DMS114 treated with DMSO at 0.1 percent for 48 hours (cell line): ENCODE results near the gene IKBKG.
"Not testable (repeated sequence)": the region's sequence is repeated elsewhere in the genome, so short reads cannot be mapped to it uniquely, and the experiment has no call there.

ENCODE experiments used
- DNase-seq: peaks from one replicate; lab custom pipeline; 2025; ENCODE audit not compliant: unreplicated experiment; lab: John Stamatoyannopoulos, UW

IKBKG gene, protein sequence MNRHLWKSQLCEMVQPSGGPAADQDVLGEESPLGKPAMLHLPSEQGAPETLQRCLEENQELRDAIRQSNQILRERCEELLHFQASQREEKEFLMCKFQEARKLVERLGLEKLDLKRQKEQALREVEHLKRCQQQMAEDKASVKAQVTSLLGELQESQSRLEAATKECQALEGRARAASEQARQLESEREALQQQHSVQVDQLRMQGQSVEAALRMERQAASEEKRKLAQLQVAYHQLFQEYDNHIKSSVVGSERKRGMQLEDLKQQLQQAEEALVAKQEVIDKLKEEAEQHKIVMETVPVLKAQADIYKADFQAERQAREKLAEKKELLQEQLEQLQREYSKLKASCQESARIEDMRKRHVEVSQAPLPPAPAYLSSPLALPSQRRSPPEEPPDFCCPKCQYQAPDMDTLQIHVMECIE

DNA sequence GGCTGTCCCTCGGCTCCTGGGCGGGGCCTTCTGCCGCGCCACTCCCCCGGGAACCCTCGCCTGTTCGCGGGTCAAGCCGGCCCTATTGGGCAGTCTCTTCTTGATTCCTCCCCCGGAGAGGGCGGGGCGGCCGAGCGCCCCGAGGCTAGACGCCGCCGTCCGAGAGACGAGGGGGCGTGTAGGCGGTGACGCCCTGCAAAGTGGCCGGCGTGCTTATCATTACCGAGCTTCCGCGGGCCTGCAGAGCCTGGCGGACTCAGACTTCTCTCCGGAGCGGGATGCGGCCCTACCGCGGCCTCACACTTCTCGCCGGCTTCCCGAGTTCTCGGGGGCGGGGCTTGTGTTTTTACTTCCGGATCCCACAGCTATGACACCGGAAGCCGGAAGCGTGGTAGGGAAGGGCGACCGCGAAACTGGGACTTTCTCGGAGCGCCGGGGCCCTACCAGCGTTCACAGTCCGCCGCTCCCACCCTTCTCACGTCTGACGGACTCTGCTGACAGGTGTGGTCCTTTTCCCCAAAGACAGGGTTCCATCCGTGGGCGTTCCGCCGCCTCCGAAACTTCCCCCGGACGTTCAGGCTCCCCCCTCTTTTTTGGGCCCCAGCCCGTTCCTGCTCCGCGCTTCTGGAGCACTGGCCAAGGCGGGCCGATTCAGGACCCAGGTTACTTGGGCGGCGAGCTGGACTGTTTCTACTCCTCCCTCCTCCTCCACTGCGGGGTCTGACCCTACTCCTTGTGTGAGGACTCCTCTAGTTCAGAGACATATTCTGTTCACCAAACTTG is at the start of gene IKBKG:
Gene IKBKG, plus strand, starts transcription at position 376 of the 783 bp plus-strand sequence. CDS start 4,383 bp downstream, outside the sequence.
- DNase-seq, result peak; percentile 59

DNA sequence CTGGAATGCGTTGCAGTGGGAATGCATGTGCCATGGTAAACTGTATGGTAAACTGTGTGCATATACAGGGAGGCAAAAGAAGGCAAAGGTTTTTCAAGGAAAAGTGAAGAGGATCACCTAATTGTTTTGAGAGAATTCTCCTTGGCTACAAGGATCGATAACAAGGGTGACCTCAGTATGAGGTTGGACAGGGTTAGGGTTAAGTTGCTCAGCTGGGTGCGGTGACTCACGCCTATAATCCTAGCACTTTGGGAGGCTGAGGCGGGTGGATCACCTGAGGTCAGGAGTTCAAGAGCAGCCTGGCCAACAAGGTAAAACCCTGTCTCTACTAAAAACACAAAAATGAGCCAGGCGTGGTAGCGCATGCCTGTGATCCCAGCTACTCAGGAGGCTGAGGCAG is 46.0 kb upstream of the IKBKG start:
- not testable (repeated sequence) for DNase-seq

DNA sequence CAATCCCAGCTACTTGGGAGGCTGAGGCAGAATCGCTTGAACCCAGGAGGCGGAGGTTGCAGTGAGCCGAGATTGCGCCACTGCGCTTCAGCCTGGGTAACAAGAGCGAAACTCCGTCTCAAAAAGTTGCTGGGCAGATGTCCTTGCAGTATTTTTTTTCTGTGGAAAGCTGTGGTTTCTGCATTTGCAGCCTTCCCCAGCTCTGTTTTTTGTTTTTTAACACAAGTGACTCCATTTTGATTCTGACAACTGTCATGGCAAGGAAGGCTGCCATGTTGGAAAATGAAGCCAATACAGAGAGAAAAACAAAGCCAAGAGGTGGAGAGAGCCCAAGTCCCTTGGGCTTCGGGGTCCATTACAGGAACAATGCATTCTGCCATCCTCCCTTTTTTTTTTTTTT is 45.3 kb upstream of the IKBKG start:
- no peak for DNase-seq

DNA sequence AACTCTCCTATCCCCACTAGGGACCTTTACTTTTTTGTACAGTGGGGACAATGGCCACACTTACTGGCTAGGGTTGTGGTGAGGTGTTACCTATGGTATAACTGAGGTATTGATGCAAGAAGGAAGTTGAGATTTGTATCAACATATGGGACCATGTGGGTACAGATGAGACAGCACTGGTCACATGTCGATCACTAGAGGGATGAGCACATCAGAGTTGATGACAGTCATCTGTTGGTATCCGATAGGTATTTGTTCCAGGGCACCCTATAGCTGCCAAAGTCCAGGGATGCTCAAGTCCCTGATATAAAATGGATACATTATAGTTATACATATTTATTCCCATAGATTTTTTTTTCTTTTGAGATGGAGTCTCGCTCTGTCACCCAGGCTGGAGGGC is 44.4 kb upstream of the IKBKG start:
- DNase-seq, result no peak

DNA sequence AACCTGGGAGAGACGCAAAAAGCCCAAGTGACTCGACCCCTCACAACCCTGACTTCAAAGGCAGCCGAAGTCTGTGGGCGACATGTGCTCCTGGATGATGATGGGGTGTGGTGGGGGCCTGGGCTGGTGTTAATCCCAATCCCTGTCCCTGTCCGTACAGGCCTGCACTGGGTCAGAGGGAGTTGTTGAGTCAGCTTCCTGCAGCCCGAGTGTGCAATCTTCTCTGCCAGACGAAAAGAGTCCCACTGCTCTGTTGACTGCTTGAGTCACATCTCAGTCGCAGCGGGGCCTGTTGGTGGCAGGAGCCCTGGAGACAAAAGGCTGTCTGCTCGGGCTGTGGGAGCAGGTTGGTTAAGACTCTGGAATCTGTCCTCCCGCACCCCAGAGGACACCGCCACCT is 41.7 kb upstream of the IKBKG start:
- no peak for DNase-seq

DNA sequence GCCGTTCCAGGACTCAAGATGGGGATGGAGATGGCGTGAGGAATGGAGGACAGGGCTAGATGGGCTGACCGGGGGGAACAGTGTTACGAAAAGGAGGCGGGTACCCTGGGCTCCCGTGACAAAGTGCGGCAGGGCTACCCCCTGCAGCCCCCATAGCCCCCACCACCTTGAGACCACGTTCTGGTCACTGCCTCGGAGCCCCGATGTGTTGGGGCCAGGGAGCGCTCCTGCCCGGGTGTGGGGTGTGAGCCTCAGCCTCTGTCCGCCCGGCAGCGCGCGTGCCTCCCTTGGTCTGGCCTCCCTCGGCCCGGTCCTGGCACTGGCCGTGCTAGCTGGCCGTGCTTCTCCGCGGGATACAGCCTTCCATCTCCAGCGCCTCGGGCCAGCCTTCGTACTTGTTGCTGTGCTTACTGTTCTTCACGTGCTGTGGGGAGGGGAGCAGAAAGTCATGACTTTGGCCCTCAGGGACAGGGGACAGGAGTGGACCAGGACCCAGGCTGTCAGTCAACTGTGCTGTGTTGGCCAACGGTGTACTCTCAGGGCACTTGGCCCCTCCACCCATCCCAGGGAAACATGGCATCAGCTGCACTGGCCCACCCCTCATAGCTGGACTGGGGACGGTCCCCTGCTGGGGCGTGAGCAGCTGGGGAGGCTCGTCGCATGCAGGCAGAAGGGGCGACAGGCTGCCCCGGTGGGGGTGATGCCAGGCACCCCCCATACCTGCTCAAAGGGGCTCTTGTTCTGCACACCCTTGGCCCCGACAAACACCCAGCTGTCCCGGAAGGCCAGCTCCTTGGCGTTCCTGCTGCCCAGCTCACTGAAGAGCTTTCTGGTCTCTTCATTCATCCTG is 40.7 kb upstream of the IKBKG start:
- no peak for DNase-seq

DNA sequence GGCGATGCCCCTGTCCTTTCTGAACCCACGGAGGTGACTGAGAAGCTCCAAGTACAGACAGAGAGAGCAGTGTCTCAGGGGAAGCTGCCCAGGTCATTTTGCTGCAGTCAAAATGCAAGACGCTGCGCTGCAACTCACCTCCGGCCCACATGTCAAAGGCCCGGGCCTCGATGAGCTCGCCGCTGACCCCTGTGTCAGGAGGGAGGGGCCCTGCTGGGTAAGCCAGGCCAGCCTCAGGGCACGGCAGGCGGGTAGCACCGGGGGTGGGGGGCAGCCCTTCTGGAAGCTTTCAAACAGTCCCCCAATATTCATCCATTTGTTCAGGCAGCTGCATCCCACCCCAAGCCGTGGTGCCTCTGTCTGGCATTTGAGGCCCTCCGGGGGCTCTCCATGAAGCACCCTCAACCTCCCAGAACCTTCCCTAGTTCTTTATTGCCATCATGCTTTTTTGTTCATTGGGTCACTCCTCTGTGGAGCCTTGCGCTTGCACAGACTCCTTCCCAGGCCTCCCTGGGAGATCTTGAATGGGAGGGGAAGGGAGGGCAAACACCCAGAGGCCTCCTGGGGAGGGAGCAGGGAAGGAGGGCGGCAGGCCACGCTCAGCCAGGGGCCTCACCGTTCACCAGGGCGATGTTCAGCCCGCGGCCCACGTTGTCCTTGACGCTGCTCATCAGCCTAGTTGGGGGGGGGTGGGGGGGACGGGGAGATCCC is 39.6 kb upstream of the IKBKG start:
- no peak for DNase-seq

DNA sequence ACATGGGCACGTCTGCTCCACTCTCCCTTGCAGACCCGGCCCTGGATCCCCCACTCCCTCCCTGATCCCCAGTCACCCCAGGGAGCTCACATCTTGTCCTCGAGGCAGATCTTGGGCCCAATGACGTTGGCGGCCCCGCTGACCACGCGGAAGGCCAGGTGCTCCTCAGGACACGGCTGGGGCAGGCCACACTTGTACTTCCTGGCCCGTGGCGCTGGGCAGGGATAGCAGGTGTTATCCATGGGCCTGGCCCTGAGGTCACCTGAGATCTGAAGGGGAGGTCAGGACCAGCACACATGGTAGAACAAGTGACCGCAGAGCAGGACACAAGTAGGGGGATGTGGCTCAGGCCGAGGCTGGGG is 39.1 kb upstream of the IKBKG start:
- DNase-seq, result no peak

DNA sequence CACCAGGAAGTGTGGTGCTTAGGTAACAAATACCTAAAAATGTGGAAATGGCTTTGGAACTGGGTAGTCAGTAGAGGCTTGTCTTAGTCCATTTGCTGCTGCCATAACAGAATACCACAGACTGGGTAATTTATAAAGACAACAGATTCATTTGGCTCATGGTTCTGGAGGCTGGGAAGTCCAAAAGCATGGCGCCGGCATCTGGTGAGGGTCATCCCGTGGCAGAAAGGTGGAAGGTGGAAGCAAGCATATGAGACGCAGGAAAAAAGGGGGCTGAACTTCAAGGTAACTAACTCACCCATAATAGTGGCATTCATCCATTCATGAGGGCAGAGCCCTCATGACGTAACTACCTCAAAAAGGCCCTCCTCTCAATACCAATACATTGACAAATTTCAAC is 38.0 kb upstream of the IKBKG start:
- DNase-seq, result no peak

DNA sequence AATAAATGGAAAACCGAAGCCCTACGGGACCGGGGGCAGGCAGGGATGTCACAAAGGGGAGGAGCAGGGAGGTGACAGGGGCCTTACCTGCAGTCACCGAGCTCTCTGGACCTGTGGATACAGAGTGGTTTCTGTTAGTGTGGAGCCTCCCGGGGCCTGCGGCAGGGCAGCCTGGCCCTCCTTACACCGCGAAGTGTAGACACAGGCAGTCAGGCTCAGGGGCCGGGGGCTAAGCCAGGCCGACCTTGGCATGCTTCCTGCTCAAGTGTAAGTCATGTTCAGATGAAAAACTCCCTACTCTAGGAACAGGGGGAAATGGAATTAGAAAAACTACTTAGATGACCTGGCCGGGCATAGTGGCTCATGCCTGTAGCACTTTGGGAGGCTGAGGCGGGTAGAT is 35.7 kb upstream of the IKBKG start:
- DNase-seq, result no peak

DNA sequence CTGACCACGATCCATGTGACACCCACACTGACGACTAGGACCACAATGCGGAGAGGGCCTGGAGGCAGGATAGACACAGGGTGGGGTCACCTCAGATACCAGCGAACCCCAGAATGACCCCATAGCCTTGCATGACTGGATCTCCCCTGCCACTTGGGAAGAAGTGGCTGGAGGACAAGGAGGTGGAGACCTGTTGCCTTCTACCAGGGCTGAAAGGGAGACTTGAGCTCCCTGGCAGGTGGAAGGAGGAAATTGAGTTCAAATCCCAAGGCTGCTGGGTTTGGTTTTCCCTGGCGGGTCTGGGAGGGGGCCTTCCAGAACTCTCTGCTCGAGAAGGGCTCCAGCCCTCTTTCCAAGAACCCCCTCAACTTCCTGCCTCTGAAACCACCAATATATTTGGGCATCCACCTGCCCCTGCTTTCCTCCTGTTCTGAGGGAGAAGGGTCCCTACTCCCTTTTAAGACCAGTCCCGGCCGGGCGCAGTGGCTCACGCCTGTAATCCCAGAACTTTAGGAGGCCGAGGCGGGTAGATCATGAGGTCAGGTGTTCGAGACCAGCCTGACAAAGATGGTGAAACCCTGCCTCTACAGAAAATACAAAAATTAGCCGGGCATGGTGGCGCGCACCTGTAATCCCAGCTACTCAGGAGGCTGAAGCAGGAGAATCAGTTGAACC is 34.4 kb upstream of the IKBKG start:
- no peak for DNase-seq

DNA sequence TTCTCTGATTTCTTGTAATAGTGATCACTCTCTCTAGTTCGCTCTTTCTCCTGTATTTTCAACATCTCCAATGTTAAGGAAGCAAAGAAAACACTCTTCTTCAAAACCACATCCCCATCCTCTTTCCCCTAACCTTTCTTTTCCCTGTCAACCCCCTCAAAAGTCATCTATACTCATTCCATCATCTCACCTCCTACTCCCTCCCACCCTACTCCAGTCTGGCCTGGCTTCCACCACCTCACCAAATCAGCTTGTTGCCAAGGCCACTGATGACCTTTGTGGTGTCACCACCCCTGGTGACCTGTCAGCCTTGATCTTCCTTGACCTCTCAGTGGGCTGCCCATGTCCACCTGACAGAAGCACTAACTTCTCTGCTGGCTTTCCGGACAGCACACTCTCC is 33.7 kb upstream of the IKBKG start:
- DNase-seq, result no peak

DNA sequence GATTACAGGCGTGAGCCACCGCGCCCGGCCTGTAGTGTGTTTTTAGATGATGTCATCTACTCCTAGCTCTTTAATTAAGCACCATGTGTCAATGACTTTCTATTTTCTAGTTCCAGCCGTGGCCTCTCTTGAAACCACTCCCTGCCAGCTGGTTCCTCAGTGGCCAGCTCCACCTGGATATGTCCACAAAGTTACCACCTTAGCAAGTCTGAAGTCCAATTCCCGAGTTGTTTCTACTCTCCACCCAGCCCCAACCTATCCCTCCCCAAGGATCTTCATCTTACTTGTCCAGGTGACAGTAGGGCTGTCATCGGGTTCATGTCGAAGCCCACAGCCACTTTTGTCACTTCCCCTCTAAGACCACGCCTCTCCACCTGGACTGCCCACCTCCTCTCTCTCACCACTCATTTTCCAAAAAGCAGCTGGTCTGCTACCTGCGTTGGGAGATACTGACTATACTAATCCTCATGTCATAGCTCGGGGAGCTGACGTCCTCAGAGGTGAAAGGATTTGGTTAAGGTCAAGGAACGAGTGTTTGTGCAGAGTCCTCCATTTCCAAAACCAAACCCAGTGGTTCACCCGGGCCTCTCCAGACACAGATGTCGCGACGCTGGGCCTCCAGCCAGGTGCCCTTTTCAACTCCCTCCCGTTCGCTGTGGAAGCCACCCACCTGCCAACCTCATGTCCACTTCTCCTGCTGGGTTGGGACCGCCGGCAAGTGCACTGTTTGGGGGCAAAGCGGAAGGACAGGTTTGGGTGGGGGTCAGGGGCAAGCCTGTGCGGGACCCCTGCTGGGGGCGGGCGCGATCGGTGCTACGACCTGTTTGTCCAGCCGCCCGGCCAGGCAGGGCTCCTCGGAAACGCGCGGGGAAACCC is 32.1 kb upstream of the IKBKG start:
- no peak for DNase-seq

DNA sequence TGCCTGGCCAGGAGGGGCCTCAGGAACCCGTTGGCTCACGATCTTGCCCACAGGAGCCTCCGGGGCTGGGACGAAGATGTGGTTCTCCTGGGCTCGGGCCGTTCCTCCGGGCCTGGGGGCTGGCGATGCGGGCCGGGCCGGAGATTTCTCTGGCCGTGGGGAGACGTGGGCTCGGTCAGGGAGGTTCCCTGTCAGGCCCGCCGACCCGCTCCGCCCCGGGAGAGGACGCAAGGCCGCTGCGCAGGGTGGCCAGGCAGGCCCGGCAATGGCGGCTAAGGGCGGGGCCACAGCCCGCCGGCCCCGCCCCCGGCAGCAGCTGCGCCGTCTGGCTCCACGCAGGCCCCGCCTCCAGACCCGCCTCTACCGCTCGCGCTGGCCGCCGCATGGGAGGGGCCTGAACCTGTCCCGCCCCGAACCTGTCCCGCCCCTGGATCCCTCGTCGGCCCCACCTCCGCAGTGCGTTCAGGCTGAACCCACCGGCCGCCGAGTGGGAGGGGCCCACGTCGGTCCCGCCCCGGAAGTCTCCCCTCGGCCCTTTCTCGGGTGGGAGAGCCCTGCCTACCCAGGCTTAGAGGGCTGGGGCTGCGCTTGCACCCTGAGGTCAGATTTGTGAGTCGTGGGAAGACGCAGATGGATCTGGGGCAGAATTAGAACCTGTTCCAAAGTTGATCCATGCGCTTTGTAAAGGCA is 31.3 kb upstream of the IKBKG start, which contains the start of gene FAM3A:
Gene FAM3A, minus strand, starts transcription at position 267 of the 690 bp plus-strand sequence. CDS start 460 bp downstream, outside the sequence.
- DNase-seq, result peak; percentile 35

DNA sequence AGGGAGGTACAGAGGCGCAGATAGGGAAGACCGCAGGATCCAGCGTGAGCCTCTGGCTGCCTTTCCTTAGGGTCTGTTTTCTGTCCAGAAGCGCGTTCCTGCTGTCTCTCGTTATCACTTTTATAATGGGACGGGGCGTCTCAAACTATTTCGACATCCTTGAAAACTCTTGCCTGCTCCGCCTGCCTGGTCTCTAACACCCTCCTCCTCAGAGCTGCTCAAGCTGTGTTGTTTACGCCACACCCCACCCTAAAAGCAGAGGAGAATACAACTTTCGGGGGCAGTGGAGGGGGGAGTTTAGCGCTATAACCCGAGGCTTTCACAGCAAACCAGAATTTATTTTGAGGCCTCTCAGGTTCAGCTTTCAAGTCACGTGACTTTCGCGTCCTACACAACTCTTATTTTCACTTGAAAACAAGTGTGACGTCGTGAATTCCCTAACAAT is 30.7 kb upstream of the IKBKG start:
- DNase-seq, result no peak

DNA sequence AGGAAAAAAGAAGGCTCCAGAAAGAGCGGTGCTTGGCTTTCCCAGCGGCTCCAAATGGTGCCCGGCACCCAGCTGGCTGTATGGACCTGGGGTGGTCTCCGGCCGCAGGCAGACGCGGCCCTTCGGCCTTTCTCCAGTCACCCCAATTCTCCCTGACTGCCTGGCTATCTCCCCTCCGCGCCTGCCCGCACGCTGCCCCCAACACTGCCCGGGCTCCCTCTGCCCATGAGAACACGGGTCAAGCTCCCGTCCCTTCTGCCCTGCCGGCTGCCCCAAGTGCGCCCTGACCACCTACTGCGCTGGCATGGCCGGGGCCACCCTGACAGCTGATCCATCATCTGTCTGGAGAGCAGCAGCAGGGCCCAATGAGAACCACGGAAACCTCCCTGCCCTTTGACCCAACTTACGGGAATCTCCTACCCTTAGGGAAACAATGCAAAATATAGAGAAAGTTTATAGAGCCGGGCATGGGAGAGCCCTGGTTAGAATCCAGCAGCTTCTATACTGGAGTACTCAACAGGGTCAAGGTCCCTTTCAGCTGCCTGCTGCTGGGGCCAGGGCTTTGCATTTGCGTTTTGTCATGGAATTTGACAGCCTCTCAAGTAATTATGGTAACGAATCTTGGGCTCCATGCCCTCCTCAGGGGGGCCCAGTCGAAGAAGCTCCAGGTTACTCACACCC is 30.2 kb upstream of the IKBKG start:
- DNase-seq, result no peak

DNA sequence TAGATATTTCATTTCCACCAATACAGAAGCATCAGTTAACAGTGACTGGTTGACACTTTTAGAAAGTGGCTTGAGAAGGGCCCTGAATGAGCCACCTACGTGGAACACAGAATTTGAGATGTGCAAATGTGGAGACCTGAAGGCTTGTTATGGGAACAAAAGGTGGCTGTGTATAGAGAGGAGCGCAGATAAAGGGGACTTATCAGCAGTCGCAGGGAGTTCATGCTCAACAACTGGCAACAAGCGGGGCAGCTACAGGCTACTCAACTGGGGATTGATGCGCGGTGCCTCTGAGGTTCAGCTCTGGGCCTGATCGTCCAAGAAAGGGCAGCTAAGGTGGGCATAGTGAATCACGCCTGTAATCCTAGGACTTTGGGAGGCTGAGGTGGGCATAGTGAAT is 28.0 kb upstream of the IKBKG start:
- no peak for DNase-seq
